HG03139 (cell line): ENCODE data around the gene CTSD.

Experiments used
- ATAC-seq: cut with Tn5 transposase; IDR thresholded peaks from one replicate; pipeline ENCODE4 v1.9.1; 2021; ENCODE audit not compliant: unreplicated experiment

The CTSD gene

DNA sequence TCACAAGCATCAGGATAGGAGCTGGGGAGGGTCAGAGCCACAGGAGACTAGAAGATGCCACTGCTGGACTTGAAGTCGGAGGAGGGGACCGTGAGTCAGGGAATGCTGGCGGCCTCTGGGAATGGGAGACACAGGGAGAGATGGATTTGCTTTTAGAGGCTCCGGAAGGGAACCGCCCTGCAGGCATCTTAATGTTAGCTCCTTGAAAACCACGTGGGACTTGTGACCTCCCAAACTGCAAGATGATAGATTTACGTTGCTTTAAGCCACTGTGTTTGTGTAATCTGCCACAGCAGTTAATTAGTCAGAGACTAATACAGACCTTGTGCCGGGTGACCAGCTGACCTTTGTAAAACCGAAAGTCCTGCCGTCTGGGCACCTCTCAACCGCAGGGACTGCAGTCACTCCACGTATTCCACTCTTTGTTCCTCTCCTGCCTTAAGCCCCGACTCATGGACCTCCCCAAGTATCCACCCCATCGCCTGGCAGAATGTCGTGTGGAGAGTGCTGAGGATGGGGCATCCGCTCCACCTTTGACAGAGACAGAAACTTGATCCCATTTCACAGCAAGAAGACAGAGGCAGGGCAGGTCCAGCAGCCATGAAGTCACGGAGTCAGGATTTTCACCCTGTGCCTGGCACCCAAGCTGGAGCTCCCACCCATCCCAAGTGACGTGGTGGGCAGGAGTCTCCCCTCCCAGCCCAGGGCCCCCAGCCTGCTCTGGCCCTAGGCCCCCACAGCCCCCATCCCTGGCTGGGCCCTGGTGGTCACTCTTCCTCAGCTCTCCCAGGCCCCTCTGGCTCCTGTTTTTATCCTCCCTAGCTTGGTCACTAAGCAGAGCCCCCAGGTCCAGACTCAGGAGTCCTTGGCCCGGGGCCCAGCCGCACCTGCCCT is 19.4 kb upstream of the CTSD start:
- ATAC-seq = no peak

DNA sequence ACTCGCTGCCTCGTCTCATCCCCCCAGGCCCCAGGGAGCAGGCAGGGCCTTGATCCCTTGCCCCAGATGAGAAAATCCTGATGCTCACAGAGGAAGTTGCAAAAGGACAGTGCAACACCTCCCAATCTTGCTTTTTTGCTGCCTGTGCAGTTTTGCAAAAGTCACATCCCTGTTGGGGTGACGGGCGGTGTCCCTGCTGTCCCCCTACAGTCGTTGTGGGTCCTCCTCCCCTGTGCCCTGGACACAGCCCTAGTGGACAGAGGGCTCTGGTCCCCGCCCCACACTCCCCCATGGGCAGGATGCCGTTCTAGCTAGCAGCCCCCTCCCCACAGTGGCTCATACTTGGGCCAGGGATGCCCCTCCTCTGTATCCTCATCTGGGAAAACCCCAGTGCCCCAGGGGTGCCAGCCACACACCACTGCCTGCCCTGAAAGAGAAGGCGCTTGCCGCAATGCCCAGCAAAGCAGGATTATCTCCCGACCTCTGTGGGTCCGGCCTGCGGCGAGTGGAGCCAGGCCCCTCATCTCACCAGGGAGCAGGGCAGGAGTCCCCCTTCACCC is 18.4 kb upstream of the CTSD start:
- ATAC-seq = no peak

- no peak for ATAC-seq
These were observed 17.9 kb upstream of the CTSD start for GRCh38 chr11:1781593-1781975.

- ATAC-seq = no peak
These were observed 17.2 kb upstream of the CTSD start for GRCh38 chr11:1780700-1781592.

DNA sequence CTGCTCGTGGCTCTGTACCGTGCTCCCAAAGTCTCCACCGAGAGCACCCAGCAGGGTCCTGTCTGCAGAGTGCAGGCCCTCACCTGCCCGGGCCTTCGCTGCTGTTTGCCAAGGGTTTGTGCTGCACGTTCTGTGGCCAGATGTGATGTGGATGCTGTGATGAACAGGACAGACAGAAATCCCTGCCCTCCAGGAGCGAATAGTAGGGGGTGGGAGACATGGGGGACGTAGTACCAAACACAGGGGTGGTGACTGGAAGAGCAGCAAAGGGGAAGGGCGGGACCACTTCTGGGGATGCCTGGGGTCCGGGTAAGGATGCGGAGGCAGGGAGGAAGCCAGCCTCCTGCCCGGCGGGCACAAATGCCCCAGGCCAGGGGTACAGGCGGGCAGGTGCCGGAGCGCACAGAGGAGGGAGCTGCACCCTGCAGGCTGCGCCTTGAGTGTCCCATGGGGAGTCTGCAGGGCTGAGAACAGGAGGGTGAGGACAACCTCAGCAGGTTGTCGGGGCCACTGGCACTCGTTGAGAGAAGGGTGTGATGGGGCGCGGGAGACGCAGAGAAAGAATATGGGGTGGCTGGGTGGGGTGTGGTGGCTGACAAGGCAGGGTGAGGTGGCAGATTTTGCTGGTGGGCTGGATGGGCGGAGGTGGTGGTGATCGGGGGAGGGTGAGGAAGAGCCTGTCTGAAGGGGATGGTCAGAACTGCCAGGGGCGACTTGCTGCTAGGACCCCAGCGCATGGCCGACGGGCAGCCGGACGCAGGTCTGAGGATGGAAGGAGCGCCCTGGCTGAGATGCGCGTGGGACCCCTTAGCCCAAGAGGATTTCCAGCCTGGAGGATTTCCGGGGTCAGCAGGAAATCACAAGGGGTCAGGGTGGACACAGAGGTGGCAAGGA is 16.3 kb upstream of the CTSD start:
- ATAC-seq = no peak

- no peak for ATAC-seq
These were observed 15.5 kb upstream of the CTSD start for GRCh38 chr11:1779034-1779805.

- ATAC-seq = no peak
These were observed 14.6 kb upstream of the CTSD start for GRCh38 chr11:1778141-1778911.

- no peak for ATAC-seq
These were observed 14.0 kb upstream of the CTSD start for GRCh38 chr11:1777737-1778136.

DNA sequence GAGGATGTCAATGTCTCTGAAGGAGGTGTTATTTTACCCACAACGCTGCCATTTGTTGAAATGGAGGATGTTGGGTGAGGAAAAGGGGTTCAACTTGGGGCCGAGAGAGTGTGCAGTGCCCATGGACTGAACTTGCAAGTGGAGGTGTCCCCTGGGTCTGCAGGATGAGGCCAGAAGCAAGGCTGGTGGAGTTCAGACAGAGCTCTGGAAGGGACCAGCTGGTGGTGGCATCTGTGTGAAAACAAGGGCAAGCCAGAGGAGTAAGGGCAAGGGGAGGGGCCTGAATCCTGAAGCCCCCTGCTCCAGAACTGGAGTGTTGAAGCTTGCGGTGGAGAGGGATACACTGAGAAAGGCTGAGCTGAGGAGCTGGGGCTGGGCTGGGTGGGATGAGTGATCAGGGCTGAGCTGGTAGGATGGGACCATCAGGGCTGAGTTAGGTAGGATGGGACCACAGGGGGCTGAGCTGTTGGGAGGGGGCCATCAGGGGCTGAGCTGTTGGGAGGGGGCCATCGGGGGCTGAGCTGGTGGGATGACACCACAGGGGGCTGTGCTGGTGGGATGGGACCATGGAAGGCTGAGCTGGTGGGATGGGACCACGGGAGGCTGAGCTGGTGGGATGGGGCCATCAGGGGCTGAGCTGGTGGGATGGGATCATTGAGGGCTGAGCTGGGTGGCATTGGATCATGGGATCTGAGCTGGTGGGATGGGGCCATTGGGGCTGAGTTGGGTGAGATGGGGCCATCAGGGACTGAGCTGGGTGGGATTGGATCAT is 13.4 kb upstream of the CTSD start:
- ATAC-seq = no peak

- no peak for ATAC-seq
These were observed 12.7 kb upstream of the CTSD start for GRCh38 chr11:1776331-1776851.

DNA sequence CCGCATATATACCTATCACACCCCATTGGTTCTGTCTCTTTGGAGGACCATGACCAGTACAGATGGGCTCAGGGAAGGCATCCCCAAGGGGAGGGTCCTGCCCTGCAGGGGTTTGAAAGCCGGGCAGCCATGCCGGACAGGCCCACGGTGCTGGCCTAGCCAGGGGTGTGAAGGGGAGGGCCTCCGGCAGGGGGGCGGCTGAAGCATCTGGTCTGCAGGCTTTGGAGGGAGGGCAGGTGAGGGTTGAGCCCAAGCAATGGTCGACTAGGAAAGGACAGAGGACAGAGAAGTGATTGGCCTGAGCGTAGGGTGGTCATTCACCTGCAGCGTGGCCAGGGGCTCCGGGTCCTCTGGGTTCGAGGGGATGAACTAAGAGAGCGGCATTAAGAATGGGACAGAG is 11.2 kb upstream of the CTSD start:
- ATAC-seq = no peak

GRCh38 chr11:1773994-1774550 is 10.3 kb upstream of the CTSD start:
- ATAC-seq = no peak

- no peak for ATAC-seq
These were observed 9.6 kb upstream of the CTSD start for GRCh38 chr11:1773131-1773993.

DNA sequence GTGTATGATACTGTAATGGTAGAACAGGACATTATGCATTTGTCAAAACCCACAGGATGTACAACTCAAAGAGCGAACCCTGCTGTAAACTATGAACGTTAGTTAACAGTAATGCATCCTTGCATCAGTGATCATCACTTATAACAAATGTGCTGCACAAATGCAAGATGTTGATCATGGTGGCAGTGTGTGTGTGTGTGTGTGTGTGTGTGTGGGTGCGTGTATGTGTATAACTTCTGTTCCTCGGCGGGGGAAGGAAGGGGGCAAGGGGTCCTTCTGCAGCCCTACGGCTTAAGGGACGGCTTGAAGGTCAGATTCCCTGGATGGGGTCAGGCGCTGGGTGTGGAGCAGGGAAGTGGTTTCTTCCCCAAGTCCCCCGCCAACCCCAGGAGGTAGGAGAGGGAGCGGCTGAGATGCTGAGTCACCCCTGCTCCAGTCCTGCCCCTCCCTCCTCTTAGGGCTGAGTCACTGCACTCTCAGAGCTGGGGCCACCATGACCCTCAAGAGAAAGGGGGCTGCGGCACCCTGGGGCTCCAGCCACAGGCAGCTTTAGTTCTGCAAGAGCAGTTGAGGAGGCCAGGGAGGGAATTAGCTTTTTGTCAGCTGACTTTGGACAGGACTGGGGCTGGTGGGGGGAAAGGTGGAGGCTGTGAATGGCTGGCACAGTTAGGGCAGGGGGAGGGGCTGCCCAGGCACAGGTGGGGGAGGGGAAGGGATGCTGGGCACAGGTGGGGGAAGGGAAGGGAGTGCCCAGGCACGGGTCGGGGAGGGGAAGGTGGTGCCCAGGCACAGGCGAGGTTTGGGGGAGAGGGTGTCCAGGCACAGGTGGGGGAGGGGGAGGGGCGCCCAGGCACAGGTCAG is 8.8 kb upstream of the CTSD start:
- ATAC-seq = no peak

- ATAC-seq = no peak
These were observed 8.0 kb upstream of the CTSD start for GRCh38 chr11:1771700-1772099.

DNA sequence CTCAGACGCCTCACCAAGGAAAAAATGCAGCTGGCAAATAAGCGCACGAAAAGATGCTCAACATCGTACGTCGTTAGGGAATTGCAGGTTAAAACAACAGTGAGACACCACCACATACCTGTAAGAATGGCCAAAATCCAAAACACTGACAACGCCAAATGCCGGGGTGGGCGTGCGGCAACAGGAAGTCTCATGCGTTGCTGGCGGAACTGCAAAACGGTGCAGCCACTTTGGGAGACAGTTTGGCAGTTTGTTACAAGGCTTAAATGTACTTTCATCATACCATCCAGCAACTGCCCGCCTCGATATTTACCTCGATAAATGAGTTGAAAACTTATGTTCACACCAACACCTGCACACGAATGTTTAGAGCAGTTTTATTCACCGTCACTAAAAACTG is 7.5 kb upstream of the CTSD start:
- no peak for ATAC-seq
